HEK293 (cell line): ENCODE data around the gene NEUROD4.
A peak's percentile ranks its signal among the peaks of the same experiment; 100 is the strongest.

Experiments
- CTCF ChIA-PET: fragments of 350-600 bp; formaldehyde crosslinking; extraction: SDS; loops from one replicate; lab custom pipeline; 2021; ENCODE audit warnings: antibody characterized with exemption; lab: Yijun Ruan, JAX
- POLR2A ChIA-PET: fragments of 300-600 bp; formaldehyde crosslinking; extraction: SDS; loops from one replicate; lab custom pipeline; 2020; ENCODE audit warnings: antibody characterized with exemption, inconsistent platforms; lab: Yijun Ruan, JAX
- H3K27ac ChIP-seq: fragments of 200-500 bp; sonication (Bioruptor generic); 2 replicates; pipeline ENCODE4 v1.5.1; 2014; ENCODE audit warnings: low read depth, low read length, control low read depth, inconsistent platforms; ENCODE audit errors: extremely low read depth
- H3K36me3 ChIP-seq, 2 experiments: fragments of 200-500 bp in 1 of 2; sonication (Bioruptor generic) in 1 of 2; 1 replicate in 1 of 2; 2 replicates in 1 of 2; pipeline ENCODE4 v1.5.1; 2014 to 2017; ENCODE audit warnings: inconsistent platforms in 2 of 2, low read length in 2 of 2; ENCODE audit not compliant: control insufficient read depth in 2 of 2, insufficient read depth in 1 of 2
- H3K4me1 ChIP-seq: fragments of 200-500 bp; sonication (Bioruptor generic); 2 replicates; pipeline ENCODE4 v1.5.1; 2014; ENCODE audit warnings: mild to moderate bottlenecking, low read length, inconsistent platforms; ENCODE audit not compliant: control insufficient read depth, insufficient read depth
- H3K4me3 ChIP-seq: 2 replicates; pipeline ENCODE4 v1.5.1; 2011; ENCODE audit warnings: low read depth, mild to moderate bottlenecking, control low read depth, low read length, moderate library complexity
- H3K9me3 ChIP-seq: fragments of 200-500 bp; sonication (Bioruptor generic); 2 replicates; pipeline ENCODE4 v1.5.1; 2014; ENCODE audit warnings: low read depth, low read length, inconsistent platforms; ENCODE audit not compliant: control insufficient read depth, insufficient read depth
- CTCF ChIP-seq: fragments of 450-650 bp; formaldehyde crosslinking; IDR thresholded peaks from 2 replicates; pipeline ENCODE4 v1.5.1; 2016; ENCODE audit warnings: missing biosample characterization, missing genetic modification characterization
- EGR2 ChIP-seq: fragments of 450-650 bp; formaldehyde crosslinking; IDR thresholded peaks from 2 replicates; pipeline ENCODE4 v1.5.1; 2016; ENCODE audit warnings: low read depth, missing biosample characterization, missing genetic modification characterization
- ZBTB7A ChIP-seq: fragments of 450-650 bp; formaldehyde crosslinking; IDR thresholded peaks from 2 replicates; pipeline ENCODE4 v1.5.1; 2016; ENCODE audit warnings: low read depth, missing biosample characterization, missing genetic modification characterization
- ZFHX2 ChIP-seq: fragments of 450-650 bp; formaldehyde crosslinking; conservative IDR thresholded peaks from 2 replicates; pipeline ENCODE4 v1.5.1; 2016; ENCODE audit warnings: missing biosample characterization, missing genetic modification characterization
- ZNF112 ChIP-seq: fragments of 450-650 bp; formaldehyde crosslinking; IDR thresholded peaks from 2 replicates; pipeline ENCODE4 v1.5.0; 2017; ENCODE audit warnings: missing biosample characterization, missing genetic modification characterization
- ZNF169 ChIP-seq: fragments of 450-650 bp; formaldehyde crosslinking; IDR thresholded peaks from 2 replicates; pipeline ENCODE4 v1.5.1; 2016; ENCODE audit warnings: missing biosample characterization, missing genetic modification characterization
- ZNF341 ChIP-seq: fragments of 450-650 bp; formaldehyde crosslinking; IDR thresholded peaks from 2 replicates; pipeline ENCODE4; 2016; ENCODE audit warnings: low read depth, missing biosample characterization, missing genetic modification characterization
- ZNF449 ChIP-seq: fragments of 450-650 bp; formaldehyde crosslinking; IDR thresholded peaks from 2 replicates; pipeline ENCODE4 v1.5.1; 2017; ENCODE audit warnings: missing biosample characterization, mild to moderate bottlenecking, missing genetic modification characterization, moderate library complexity
- ZNF513 ChIP-seq: fragments of 450-650 bp; IDR thresholded peaks from 2 replicates; pipeline ENCODE4 v1.5.1; 2018; ENCODE audit warnings: missing biosample characterization, missing genetic modification characterization
- ZNF544 ChIP-seq: fragments of 450-650 bp; formaldehyde crosslinking; IDR thresholded peaks from 2 replicates; pipeline ENCODE4 v1.5.0; 2017; ENCODE audit warnings: missing biosample characterization, missing genetic modification characterization
- ZNF555 ChIP-seq: fragments of 450-650 bp; formaldehyde crosslinking; conservative IDR thresholded peaks from 2 replicates; pipeline ENCODE4 v1.5.1; 2017; ENCODE audit warnings: missing biosample characterization, mild to moderate bottlenecking, missing genetic modification characterization, inconsistent platforms
- ZNF596 ChIP-seq: fragments of 450-650 bp; IDR thresholded peaks from 2 replicates; pipeline ENCODE4 v1.5.0; 2018; ENCODE audit warnings: missing biosample characterization, mild to moderate bottlenecking, missing genetic modification characterization, moderate library complexity
- ZNF624 ChIP-seq: fragments of 450-650 bp; formaldehyde crosslinking; IDR thresholded peaks from 2 replicates; pipeline ENCODE4 v1.5.1; 2017; ENCODE audit warnings: missing biosample characterization, missing genetic modification characterization
- ZNF777 ChIP-seq: fragments of 450-650 bp; formaldehyde crosslinking; IDR thresholded peaks from 2 replicates; pipeline ENCODE4 v1.5.1; 2017; ENCODE audit warnings: missing biosample characterization, missing genetic modification characterization, borderline replicate concordance
- TF ChIP-seq, protein P1 (sequence below): fragments of 450-650 bp; formaldehyde crosslinking; IDR thresholded peaks from 2 replicates; pipeline ENCODE4 v1.5.1; 2016; ENCODE audit warnings: missing biosample characterization, missing genetic modification characterization

NEUROD4 gene

GRCh38 chr12:55008944-55009585 is 10.7 kb upstream of the NEUROD4 start (continued):
- TF ChIP-seq, protein P1, sequence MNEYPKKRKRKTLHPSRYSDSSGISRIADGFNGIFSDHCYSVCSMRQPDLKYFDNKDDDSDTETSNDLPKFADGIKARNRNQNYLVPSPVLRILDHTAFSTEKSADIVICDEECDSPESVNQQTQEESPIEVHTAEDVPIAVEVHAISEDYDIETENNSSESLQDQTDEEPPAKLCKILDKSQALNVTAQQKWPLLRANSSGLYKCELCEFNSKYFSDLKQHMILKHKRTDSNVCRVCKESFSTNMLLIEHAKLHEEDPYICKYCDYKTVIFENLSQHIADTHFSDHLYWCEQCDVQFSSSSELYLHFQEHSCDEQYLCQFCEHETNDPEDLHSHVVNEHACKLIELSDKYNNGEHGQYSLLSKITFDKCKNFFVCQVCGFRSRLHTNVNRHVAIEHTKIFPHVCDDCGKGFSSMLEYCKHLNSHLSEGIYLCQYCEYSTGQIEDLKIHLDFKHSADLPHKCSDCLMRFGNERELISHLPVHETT (tag by site-specific recombination) = no peak
- TF ChIP-seq ZNF555 (tag by site-specific recombination) = no peak
- 0 out of 2 replicates have a peak, but pooled peaks have one; percentile 6 for TF ChIP-seq ZFHX2 (tag by site-specific recombination)
- no peak for TF ChIP-seq EGR2 (tag by site-specific recombination)
- no peak for TF ChIP-seq ZNF544
- no peak for TF ChIP-seq ZNF624

DNA sequence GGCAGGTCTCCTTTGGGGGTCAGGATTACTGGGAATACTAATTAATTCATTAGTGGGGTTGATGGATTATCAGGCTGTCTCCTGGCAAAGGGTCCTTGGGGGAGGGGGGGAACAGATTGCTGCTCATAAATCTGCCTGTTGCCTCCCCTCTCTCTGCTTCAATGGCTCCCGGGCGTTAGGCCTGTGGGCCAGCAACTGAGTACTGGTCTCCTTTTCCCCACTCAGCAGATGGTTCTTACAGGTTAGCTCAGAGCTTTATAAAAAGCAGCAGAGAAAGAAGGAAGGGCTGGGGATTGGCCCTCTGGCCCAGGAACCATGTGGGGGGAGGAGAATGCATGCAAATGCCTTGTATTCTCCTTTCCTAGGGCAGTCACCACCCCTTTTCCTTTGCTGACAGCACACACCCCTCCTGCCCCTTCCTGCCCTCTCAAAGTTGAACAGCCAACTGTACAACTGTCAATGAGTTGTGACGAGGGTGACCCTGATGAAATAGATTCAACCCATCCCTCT is 2.3 kb upstream of the NEUROD4 start:
- no peaks in the 10 kb centered on the region for H3K9me3 ChIP-seq
- no peaks in the 10 kb centered on the region for H3K36me3 ChIP-seq
- no peak overlapping the region for H3K27ac ChIP-seq
- no peak overlapping the region for H3K4me3 ChIP-seq
- POLR2A ChIA-PET = no interaction called here
- TF ChIP-seq ZNF112 (tag by site-specific recombination) (no peak), ZBTB7A (no peak)
- no peaks in the 10 kb centered on the region; the same call in 1 of the 2 replicates for H3K4me1 ChIP-seq
- CTCF ChIA-PET = interaction anchor here (0.9 kb wide), 1 partner anchor 258 kb away, joined by 3 read pairs; no protein-coding TSS in a partner anchor

DNA sequence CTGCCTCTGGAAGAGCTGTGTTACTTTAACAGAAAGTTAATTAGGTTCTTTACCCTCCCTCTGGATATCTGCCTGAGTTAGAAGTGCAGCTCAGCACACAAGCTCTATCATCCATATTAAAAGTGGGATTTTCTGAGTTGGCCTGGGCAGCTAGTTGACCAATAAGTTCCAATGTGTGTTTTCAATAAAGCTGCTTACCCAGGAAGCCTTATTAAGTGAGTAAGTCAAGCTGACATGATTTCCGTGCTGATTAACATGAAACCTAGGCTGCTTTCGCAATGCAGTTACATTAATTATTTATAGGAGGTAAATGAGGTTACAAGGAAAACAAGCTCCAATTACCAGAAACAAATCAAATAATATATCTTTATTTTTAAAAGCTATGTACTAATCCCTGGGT is 4.8 kb downstream of the NEUROD4 start:
- Histone ChIP-seq H3K27ac (no peak overlapping the region), H3K4me1 (no peaks in the 10 kb centered on the region; the same call in 1 of the 2 replicates), H3K36me3 (no peaks in the 10 kb centered on the region), H3K4me3 (no peak overlapping the region), H3K9me3 (no peaks in the 10 kb centered on the region)
- POLR2A ChIA-PET = no interaction called here
- TF ChIP-seq ZNF596 (no peak), ZNF449 (tag by site-specific recombination) (no peak), ZNF624 (no peak), ZNF777 (tag by site-specific recombination) (no peak), ZNF513 (tag by site-specific recombination) (no peak), ZNF341 (no peak), ZNF169 (tag by site-specific recombination) (no peak), CTCF (no peak)
- CTCF ChIA-PET = interaction anchor here (0.7 kb wide), 1 partner anchor 44 kb away, joined by 3 read pairs; no protein-coding TSS in a partner anchor
